HG03571 (cell line): ENCODE measurements around the gene HEPN1.
"Not testable (repeated sequence)": the region's sequence is repeated elsewhere in the genome, so short reads cannot be mapped to it uniquely, and the experiment has no call there.

Experiments
- ATAC-seq: cut with Tn5 transposase; IDR thresholded peaks from one replicate; pipeline ENCODE4 v1.9.1; 2021; ENCODE audit not compliant: unreplicated experiment

HEPN1 gene

GRCh38 chr11:124941703-124942102 lies 22.7 kb downstream of the HEPN1 start:
- ATAC-seq = no peak

DNA sequence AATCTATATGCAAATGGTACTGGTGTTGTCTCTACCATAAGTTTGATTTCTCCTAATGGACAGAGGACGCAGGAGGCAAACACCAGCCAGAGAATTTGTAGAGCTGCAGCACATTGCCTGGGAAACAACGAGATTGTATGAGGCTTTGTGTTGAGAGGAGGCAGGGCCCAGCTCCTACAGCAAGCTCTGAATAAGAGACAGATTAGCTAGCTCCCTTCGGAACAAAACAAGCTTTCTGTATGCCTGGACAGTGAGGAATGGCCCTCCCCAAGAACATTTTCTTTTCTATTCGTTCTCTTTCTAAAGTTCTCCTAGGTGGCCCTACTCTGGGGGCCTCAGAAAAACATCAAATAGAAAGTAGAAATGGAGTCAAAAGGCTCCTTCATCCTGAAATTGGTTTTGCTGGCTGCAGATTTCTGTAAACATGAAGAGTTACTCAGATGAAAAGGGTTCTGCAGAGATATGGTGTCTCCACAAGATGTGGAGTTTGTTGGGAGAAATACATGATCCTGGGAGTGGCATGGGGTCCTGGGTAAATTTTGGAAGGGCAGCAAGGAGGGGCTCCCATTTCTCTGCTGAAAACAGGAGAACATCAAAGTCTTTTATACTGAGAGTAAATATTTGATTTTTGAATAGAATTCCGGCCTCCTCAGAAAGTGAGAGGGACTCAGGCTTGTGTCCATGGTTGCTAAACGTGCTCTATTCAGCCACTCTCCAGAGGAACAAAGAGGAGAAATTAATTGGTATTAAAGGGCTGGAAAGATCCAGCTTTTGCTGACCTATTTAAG lies 23.6 kb downstream of the HEPN1 start:
- ATAC-seq = no peak

GRCh38 chr11:124943254-124943616 lies 24.2 kb downstream of the HEPN1 start:
- no peak for ATAC-seq

DNA sequence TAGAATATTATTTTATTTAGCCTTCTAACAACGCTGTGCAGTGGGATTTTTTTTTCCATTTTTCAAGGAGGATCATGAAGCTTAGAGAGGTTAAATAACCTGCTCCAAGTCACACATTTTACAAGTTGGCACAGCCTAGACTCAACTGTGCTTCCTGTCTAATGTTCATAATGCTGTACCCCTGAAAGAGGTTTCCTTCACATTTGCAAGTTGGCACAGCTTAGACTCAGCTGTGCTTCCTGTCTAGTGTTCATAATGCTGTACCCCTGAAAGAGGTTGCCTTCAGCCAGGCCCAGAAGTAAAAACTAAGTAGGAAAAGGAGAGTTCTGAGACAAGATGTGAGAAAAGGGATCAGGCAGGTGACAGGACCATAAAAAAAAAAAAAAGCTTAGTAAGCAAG lies 24.7 kb downstream of the HEPN1 start:
- no peak for ATAC-seq

DNA sequence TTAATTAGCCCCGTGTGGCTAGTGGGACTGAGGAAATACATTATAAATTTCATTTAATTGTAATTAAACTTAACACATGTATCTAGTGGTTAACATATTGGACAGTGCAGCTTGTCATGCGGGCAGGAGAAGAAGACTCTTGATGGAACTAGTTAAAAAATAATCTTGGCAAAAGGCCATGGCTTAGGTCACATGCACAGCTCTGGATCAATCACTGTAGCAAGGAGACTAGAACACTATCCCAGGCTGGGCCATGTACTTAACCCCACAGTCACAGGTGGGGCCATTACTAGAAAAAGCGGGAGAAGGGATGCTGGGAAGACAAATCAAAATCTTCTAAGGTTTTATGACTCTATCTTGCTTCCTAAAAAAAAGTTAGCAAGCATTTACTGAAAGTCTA lies 25.5 kb downstream of the HEPN1 start:
- ATAC-seq = no peak

DNA sequence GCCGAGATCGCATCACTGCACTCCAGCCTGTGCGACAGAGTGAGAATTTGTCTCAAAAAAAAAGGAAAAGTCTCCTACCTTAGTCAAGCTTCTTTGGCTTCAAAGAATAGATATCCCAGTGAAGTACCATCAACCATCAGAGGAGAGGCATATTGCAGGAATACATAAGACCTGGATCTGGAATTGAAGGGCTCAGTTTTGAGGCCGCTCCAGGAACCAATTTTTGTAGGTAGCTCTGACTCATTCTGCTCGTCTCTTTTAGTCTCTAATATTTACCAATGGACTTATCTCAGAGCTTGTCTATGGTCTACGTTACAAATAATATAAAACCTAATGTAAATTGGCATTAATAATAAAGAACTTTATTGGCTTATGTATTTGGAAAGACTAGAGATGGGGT lies 26.8 kb downstream of the HEPN1 start:
- ATAC-seq = no peak

GRCh38 chr11:124946735-124947141 lies 27.7 kb downstream of the HEPN1 start:
- ATAC-seq = no peak

GRCh38 chr11:124950601-124951330 lies 31.7 kb downstream of the HEPN1 start:
- no peak for ATAC-seq

GRCh38 chr11:124951341-124951740 lies 32.3 kb downstream of the HEPN1 start:
- no peak for ATAC-seq

DNA sequence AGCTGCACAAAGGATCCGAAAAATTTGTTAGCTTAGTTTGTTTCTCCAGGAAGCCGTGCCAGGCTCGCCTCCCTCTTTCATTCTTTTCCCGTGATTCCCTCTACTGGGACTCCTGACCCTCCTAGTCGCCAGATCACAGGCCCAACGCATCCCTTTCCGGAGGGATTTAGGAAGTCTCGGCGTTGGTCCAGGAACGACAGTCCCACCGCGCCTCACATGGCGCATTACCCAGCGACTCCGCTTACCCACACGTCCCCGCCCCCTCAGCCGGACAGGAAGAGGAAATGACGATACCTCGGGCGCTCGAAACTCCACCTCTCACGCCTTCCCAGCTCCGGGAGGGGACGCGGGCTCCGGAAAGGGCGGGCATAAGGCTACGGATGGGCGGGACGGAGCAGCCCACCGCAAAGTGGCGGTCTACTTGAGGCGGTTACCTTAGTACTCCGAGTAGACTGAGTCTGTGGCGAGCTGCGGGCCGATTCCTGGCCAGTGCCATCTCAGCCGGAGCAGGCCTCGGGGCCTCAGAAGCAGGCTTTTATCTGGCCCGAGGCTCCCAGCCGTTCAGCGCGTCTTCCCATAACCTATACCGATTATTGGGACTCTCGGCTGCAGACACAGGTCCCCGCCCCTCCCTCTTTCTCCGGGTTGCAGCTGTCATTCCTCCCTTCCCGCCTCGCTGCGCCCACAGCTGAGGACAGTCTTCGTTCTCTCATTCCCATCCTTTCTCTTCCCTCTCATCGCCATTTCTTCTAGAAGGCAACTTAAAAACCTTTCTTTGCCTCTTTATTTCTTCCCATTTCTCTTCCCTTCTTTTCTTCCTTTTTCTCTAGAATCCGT lies 34.9 kb downstream of the HEPN1 start, which contains the start of gene CCDC15:
CCDC15 (plus strand) TSS at position 450 of the 837 bp plus-strand sequence. CDS start 531 bp downstream, outside the sequence.
- peak; percentile 99 for ATAC-seq

DNA sequence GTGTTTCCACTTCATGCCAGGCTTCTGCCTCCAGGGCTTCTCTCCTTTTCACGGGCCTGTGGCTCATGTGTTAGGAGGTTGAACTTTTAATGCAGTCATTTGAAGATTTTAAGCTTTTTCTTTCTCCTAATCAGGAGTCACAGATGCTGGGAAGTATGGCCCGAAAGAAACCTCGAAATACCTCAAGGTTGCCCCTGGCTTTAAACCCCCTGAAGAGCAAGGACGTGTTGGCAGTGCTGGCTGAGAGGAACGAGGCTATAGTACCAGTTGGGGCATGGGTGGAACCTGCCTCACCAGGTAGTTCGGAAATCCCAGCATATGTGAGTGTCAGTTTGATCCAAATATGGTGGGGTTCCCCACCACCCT lies 35.5 kb downstream of the HEPN1 start:
- ATAC-seq = no peak

GRCh38 chr11:124955035-124955434 lies 36.0 kb downstream of the HEPN1 start:
- ATAC-seq = no peak

- ATAC-seq = peak; percentile 95
Measured at GRCh38 chr11:124961972-124962609, 43.0 kb downstream of the HEPN1 start.

GRCh38 chr11:124968197-124968596 lies 49.1 kb downstream of the HEPN1 start:
- ATAC-seq = not testable (repeated sequence)
